ENCODE measurements around the gene THADA. TPM values are rescaled to one million over a fixed set of nuclear protein-coding genes. Genes with fewer than 3 reads are reported as not detected.
"Not testable (repeated sequence)": the region's sequence is repeated elsewhere in the genome, so short reads cannot be mapped to it uniquely, and the experiment has no call there.

THADA gene
- total RNA-seq, 1 experiment from 2014 or later: 28.7 TPM

GRCh38 chr2:43190311-43191052 lies 405.4 kb downstream of the THADA start:
- no peak for DNase-seq (ENCODE audit: low spot score)

- not testable (repeated sequence) for DNase-seq (ENCODE audit: low spot score)
Measured at GRCh38 chr2:43189861-43190260, 406.0 kb downstream of the THADA start.

GRCh38 chr2:43188561-43189386 lies 407.1 kb downstream of the THADA start:
- DNase-seq (ENCODE audit: low spot score): no peak

GRCh38 chr2:43186679-43187374 lies 409.0 kb downstream of the THADA start:
- no peak for DNase-seq (ENCODE audit: low spot score)

- no peak for DNase-seq (ENCODE audit: low spot score)
Measured at GRCh38 chr2:43186321-43186678, 409.5 kb downstream of the THADA start.

GRCh38 chr2:43185146-43185545 lies 410.7 kb downstream of the THADA start:
- no peak for DNase-seq (ENCODE audit: low spot score)

- peak; percentile 56 for DNase-seq (ENCODE audit: low spot score)
Measured at GRCh38 chr2:43184339-43184895, 411.4 kb downstream of the THADA start.

- no peak for DNase-seq (ENCODE audit: low spot score)
Measured at GRCh38 chr2:43183743-43184142, 412.1 kb downstream of the THADA start.

- DNase-seq (ENCODE audit: low spot score): no peak
Measured at GRCh38 chr2:43180897-43181296, 414.9 kb downstream of the THADA start.

Small RNA genes within 50 kb of the gene (small RNA-seq; reads per million reads assigned to genes)
- gene RF00019 (not detected), gene RN7SL531P (not detected), gene RNU6-958P (not detected)

Other genes starting within 250 kb of the THADA start
- 1.5 and 3.8 TPM in 2 replicates for gene PLEKHH2, start 41.2 kb upstream of the THADA start, total RNA-seq (2014; rRNA removed; shearing (Covaris generic))
- gene C1GALT1C1L, start 80.4 kb upstream of the THADA start, total RNA-seq (2014; rRNA removed; shearing (Covaris generic)): 0.78 and 1.4 TPM in 2 replicates
- gene DYNC2LI1, start 178.0 kb upstream of the THADA start, total RNA-seq (2014; rRNA removed; shearing (Covaris generic)): 6.5 and 9.7 TPM in 2 replicates
- gene ABCG5, start 242.8 kb upstream of the THADA start, total RNA-seq (2014; rRNA removed; shearing (Covaris generic)): not detected in 2 replicates
- not detected in 2 replicates for gene ABCG8, start 242.9 kb upstream of the THADA start, total RNA-seq (2014; rRNA removed; shearing (Covaris generic))